ENCODE measurements around the gene ROCK2. TPM values are rescaled to one million over a fixed set of nuclear protein-coding genes. Genes with fewer than 3 reads are reported as not detected.

The ROCK2 gene
- total and polyA plus RNA-seq, 8 donors, result 49.4 to 61.5 (median 58.8) TPM

DNA sequence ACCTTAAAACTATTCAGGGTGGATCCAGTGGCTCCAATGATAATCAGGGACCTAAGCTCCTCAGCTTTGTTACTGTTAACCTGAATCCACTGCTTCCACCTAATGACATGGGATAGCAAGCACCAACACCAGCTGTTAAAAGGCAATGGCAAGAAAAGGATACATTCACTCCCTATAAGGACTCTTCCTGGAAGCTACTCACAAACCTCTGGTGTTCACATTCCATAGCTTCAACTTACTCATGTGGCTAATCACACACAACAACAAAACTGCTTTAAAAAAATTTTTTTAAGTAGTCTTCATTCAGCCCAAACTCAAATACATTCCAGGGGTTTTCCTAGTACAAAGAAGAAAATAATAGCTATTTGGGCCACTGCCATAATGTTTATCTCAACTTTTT, 24.5 kb downstream of the ROCK2 start:
- no peaks in the 10 kb centered on the region for H3K36me3 ChIP-seq
- no peaks in the 10 kb centered on the region for H3K27me3 ChIP-seq
- ATAC-seq (no peak), DNase-seq (no peak)
- intact Hi-C loops (cut with DNase I), result no loop called here
- H3K9me3 ChIP-seq, result no peaks in the 10 kb centered on the region
- no peaks in the 10 kb centered on the region for H3K4me1 ChIP-seq
- H3K4me3 ChIP-seq, result no peak overlapping the region
- H3K27ac ChIP-seq, result no peak overlapping the region
- TF ChIP-seq, protein P1, sequence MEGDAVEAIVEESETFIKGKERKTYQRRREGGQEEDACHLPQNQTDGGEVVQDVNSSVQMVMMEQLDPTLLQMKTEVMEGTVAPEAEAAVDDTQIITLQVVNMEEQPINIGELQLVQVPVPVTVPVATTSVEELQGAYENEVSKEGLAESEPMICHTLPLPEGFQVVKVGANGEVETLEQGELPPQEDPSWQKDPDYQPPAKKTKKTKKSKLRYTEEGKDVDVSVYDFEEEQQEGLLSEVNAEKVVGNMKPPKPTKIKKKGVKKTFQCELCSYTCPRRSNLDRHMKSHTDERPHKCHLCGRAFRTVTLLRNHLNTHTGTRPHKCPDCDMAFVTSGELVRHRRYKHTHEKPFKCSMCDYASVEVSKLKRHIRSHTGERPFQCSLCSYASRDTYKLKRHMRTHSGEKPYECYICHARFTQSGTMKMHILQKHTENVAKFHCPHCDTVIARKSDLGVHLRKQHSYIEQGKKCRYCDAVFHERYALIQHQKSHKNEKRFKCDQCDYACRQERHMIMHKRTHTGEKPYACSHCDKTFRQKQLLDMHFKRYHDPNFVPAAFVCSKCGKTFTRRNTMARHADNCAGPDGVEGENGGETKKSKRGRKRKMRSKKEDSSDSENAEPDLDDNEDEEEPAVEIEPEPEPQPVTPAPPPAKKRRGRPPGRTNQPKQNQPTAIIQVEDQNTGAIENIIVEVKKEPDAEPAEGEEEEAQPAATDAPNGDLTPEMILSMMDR (IDR thresholded peaks at IDR 0.05), result no peak

DNA sequence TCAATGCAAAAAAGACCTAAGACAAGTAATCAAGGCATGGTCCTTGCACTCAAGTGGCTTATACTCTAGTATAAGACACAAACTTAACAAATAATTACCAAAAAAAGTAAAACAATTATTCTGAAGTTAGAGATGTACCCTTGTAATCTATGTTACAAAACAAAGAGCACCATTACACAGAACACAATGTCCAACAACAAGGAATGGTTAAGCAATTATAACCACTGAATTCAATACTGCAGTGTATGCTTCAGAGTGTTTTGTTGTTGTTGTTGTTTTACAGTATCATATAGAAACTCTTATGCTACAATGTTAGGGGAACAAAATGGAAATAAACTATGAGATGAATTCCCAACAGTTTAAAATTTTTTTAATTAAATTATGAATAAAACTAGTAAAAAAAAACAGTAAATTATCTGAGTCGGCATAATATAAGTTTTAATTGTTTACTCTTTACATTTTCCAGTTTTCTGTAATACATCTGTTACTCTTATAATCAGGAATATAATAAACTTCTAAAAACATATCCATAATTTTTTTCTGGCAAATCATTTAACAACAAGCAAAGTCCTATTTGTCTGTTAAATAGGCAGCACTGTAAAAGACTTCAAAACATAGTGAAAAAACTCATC, 29.2 kb downstream of the ROCK2 start:
- no peaks in the 10 kb centered on the region for H3K9me3 ChIP-seq
- no peak overlapping the region for H3K4me3 ChIP-seq
- intact Hi-C loops (cut with DNase I), result no loop called here
- H3K4me1 ChIP-seq, result peaks cover 0 to 16% of the 10 kb centered on the region in 2 donors
- H3K27ac ChIP-seq, result no peak overlapping the region
- H3K36me3 ChIP-seq, result no peaks in the 10 kb centered on the region
- TF ChIP-seq, protein P1 (IDR thresholded peaks at IDR 0.05), result no peak
- ATAC-seq (no peak), DNase-seq (no peak)
- H3K27me3 ChIP-seq, result no peaks in the 10 kb centered on the region

DNA sequence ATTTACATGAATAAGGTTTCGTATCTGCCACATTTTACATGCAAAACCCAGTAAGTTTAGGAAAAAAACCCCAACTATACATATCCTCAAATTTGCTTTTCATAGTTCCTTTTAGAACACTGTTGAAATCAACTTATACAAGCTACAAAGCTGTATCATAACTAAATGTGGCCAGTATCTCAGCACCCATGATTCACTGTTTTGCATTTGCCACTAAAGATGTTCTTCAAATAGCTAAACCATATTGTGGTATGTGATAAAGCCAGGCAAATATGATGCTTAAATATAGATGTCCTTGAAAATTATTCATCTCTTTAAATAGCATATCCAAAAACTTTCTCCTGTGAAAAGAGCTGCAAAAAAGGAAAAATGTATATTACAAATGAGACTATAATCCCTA, 29.9 kb downstream of the ROCK2 start:
- no peak for ATAC-seq
- no peaks in the 10 kb centered on the region for H3K36me3 ChIP-seq
- TF ChIP-seq, protein P1 (IDR thresholded peaks at IDR 0.05), result no peak
- no peak overlapping the region for H3K4me3 ChIP-seq
- H3K27me3 ChIP-seq, result no peaks in the 10 kb centered on the region
- H3K9me3 ChIP-seq, result no peaks in the 10 kb centered on the region
- peaks cover 0 to 20% of the 10 kb centered on the region in 2 donors for H3K4me1 ChIP-seq
- no peak for DNase-seq
- intact Hi-C loops (cut with DNase I), result no loop called here
- no peak overlapping the region for H3K27ac ChIP-seq

DNA sequence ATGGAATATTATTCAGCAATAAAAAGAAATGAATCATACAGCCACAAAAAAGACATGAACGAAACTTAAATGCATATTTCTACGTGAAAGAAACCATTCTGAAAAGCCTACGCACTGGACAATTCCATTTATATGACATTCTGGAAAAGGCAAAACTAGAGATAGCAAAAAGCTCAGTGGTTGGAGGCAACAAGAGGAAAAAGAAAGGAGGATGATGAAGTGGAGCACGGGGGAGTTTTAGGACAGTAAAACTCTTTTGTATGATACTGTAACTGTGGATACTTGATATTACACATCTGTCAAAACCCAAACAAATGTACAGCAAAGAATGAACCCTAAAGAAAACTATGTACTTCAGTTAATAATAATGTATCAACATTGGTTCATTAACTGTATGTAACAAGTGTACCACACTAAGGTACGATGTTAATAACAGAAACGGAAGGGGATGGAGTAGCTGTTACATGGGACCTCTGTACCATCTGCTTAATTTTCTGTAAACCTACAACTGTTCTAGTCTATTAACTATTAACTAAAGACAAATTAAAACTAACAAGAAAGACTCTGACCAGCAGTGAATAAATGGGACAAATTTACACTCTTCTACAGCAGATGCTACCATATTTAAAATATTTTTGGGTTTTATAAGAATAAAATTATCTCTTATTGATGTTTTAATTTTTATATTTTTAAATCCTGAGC, 31.5 kb downstream of the ROCK2 start:
- ATAC-seq, result no peak
- no peaks in the 10 kb centered on the region for H3K9me3 ChIP-seq
- intact Hi-C loops (cut with DNase I), result no loop called here
- TF ChIP-seq, protein P1 (IDR thresholded peaks at IDR 0.05), result no peak
- H3K27me3 ChIP-seq, result no peaks in the 10 kb centered on the region
- peaks cover 0 to 20% of the 10 kb centered on the region in 2 donors for H3K4me1 ChIP-seq
- no peak overlapping the region for H3K4me3 ChIP-seq
- no peak overlapping the region for H3K27ac ChIP-seq
- no peaks in the 10 kb centered on the region for H3K36me3 ChIP-seq
- DNase-seq, result no peak

DNA sequence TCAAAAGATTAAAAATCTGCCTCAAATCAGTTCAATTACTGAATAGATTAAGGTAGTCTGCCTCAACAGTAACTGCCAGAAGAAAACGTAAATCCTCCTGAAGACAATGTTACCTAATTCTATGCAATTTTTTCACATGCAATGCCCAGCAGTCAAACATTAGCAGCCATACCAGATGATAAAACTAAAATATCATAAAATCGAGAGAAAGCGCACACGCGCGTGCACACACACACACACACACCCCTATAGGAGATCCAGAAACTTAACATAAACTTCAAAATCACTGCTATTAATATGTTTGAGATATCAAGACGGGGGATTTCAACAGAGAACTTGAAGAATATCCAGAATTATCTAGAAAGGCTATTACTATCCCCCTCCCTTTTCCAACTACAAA, 32.9 kb downstream of the ROCK2 start:
- H3K4me3 ChIP-seq, result no peak overlapping the region
- H3K36me3 ChIP-seq, result no peaks in the 10 kb centered on the region
- no peaks in the 10 kb centered on the region for H3K9me3 ChIP-seq
- TF ChIP-seq, protein P1 (IDR thresholded peaks at IDR 0.05), result no peak
- ATAC-seq (no peak), DNase-seq (no peak)
- H3K4me1 ChIP-seq, result peaks cover 2 to 30% of the 10 kb centered on the region in 2 donors
- H3K27ac ChIP-seq, result no peak overlapping the region
- intact Hi-C loops (cut with DNase I), result no loop called here
- no peaks in the 10 kb centered on the region for H3K27me3 ChIP-seq

Measured in left lung (tissue), 10 donors.